Effector memory CD8-positive, alpha-beta T cell (primary cell): ENCODE results near the gene STK32C.

ENCODE experiments used
- ATAC-seq: fragments of 150-1000 bp; cut with Tn5 transposase; replicated peaks from 2 replicates; pipeline ENCODE4 v1.10.0; 2021; ENCODE audit warnings: mild to moderate bottlenecking, moderate library complexity
- DNase-seq, 3 experiments: peaks; one replicate each; pipeline ENCODE4 v3.0.0; 2021
- H3K27ac Mint-ChIP-seq, 2 donors: one replicate each; pipeline ENCODE4 v1.8.0; 2022; ENCODE audit warnings: mild to moderate bottlenecking in 2 of 2, mixed read lengths in 2 of 2, moderate library complexity in 2 of 2
- H3K27me3 Mint-ChIP-seq, 2 donors: one replicate each; pipeline ENCODE4 v1.8.0; 2022; ENCODE audit warnings: mixed read lengths in 2 of 2
- H3K36me3 Mint-ChIP-seq: one replicate; pipeline ENCODE4 v1.8.0; 2022; ENCODE audit warnings: mild to moderate bottlenecking, moderate library complexity, mixed read lengths; ENCODE audit not compliant: insufficient read depth
- H3K4me1 Mint-ChIP-seq, 2 donors: one replicate each; pipeline ENCODE4 v1.8.0; 2022; ENCODE audit warnings: low read depth in 2 of 2, mixed read lengths in 2 of 2
- H3K4me3 Mint-ChIP-seq, 2 donors: one replicate each; pipeline ENCODE4 v1.8.0; 2022; ENCODE audit warnings: mild to moderate bottlenecking in 2 of 2, mixed read lengths in 2 of 2, moderate library complexity in 2 of 2
- H3K9me3 Mint-ChIP-seq, 2 donors: one replicate each; pipeline ENCODE4 v1.8.0; 2022; ENCODE audit warnings: mixed read lengths in 2 of 2

Gene STK32C

DNA sequence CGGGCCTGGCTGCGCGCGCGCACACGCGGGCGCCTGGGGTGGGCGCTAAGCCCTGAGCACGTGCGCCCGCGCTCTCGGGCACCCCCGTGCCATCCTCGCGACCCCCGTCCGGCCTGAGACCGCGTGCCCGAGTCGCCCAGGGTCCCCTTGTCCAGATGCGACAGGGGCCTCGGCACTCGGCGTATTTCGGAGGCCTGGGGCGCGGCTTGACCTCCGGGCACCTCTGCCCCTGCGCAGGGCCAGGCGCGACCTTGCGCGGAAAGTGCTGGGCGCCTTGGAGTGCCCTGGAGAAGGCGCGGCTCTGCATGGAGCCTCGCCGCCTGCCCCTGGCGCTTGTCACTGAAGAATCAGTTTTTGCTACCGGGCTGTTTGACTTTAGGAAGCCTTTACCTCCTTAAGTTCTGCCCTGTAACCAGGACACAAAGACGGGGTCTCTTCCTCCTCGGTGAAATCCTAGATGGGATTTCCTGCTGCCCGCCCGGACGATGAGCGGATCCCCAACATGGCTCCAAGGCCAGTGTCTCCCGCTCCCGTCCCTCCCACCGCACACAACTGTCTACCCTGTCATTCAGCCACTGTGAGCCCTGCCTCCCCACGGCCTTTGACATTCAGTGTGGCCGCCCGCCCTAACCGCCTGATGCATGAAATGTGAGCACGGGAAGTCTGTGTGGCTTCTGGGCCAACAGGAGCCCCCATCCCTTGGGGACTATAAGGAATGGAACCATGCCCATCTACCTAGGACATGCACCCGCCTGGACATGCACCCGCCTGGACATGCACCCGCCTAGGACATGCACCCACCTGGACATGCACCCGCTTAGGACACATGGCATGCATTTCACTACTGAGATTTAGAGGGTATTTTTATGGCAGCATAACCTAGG lies 1.1 kb upstream of the STK32C start:
- no peak overlapping the region for H3K27ac Mint-ChIP-seq
- peaks cover 4% of the 10 kb centered on the region for H3K36me3 Mint-ChIP-seq
- H3K9me3 Mint-ChIP-seq: no peaks in the 10 kb centered on the region
- H3K4me3 Mint-ChIP-seq: peak overlapping the region; percentile 67 to 88
- no peak for ATAC-seq
- H3K4me1 Mint-ChIP-seq: peaks cover 6 to 7% of the 10 kb centered on the region in 2 donors
- peaks cover 0 to 21% of the 10 kb centered on the region in 2 donors for H3K27me3 Mint-ChIP-seq
- DNase-seq: no peak

DNA sequence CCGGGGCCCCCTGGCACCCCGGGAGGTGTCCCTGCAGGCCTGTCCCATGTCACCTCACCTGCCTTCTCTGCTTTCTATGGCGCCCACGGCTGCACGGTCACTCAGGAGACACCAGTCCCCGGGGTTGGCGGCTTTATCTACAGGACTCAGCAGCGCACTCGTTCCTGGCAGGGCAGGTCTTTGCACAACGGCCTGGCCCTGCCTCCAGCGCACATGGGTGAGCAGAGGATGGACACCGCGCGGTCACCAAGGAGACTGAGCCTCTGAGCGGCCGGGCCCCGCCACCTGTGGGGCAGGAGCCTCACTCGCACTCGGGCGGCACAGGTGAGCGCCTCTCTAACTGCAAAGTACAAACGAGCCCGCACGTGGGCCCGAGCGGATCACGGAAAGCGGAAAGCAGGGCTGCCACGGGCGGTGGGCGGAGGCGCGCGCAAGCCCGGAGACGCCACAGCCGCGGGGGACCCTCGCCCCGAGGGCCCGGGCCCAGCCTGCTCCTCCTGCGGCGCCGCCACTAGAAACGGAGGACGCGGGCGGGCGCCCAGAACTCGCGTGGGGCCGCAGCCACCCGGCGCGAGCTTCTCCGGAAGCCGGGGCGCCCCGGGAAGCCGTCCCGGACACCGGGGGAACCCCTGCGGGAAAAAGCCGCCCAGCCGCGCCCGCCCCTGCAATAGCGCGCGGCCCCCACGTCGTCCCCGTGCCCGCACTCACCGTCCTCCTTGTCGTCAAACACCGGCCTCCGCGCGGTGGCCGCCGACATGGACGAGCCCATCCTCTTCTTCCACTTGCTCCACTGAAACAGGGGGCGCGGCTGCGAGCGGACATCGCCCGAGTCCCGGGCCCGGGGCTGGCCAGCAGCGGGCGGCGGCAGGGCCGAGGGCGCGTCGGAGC lies 642 bp downstream of the STK32C start:
- H3K9me3 Mint-ChIP-seq: no peaks in the 10 kb centered on the region
- H3K27me3 Mint-ChIP-seq: peaks cover 0 to 15% of the 10 kb centered on the region in 2 donors
- DNase-seq (peak; percentile 16 to 34 (median 23)), ATAC-seq (peak; percentile 23)
- H3K36me3 Mint-ChIP-seq: peaks cover 4% of the 10 kb centered on the region
- peaks cover 6 to 7% of the 10 kb centered on the region in 2 donors for H3K4me1 Mint-ChIP-seq
- peak overlapping the region in 1 of 2 donors; percentile 41 for H3K27ac Mint-ChIP-seq
- peak overlapping the region; percentile 88 for H3K4me3 Mint-ChIP-seq

GRCh38 chr10:132306343-132306685 lies 1.4 kb downstream of the STK32C start:
- H3K27me3 Mint-ChIP-seq: peaks cover 0 to 15% of the 10 kb centered on the region in 2 donors
- ATAC-seq (no peak), DNase-seq (no peak)
- H3K9me3 Mint-ChIP-seq: no peaks in the 10 kb centered on the region
- H3K27ac Mint-ChIP-seq: no peak overlapping the region
- peak overlapping the region; percentile 88 for H3K4me3 Mint-ChIP-seq
- H3K36me3 Mint-ChIP-seq: peaks cover 4% of the 10 kb centered on the region
- peaks cover 6 to 7% of the 10 kb centered on the region in 2 donors for H3K4me1 Mint-ChIP-seq

- peak overlapping the region; percentile 88 for H3K4me3 Mint-ChIP-seq
- no peaks in the 10 kb centered on the region for H3K9me3 Mint-ChIP-seq
- no peak overlapping the region for H3K27ac Mint-ChIP-seq
These were observed 2.0 kb downstream of the STK32C start for GRCh38 chr10:132305654-132306342.

DNA sequence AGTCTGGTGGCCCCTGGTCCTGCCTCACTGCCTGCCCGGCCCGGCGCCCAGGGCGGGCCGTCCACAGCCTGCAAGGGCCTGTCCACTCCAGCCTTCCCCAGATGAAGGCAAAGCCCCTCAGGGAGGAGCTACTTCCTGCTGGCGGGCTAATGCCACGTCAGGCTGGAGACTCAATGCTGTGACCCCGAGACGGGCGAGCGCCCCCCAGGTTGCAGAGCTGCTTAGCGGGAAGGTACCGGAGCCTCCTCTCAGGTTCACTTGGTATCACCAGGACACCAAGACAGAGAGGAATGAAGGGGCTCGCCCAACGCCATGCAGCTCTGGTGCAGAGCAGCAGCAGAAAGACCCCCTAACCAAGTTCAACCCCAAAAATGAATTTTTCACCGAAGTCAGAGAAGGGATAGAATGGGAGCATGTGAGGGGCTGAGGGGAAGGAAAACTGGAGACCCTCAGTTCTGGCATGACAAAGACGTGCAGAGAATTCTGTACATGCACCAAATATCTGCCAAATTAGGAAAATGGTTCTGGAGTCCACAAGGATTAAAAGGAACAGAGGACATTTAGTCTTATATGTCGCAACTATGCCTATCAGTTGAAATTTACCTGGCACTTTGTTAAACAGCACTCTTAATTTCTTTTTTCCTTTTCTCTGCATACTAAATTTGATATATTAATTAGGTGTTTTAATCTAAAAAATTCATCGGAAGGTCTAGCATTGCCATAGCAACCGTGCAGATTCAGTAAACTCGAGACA lies 2.8 kb downstream of the STK32C start:
- H3K4me3 Mint-ChIP-seq: no peak overlapping the region
- peaks cover 7 to 8% of the 10 kb centered on the region in 2 donors for H3K4me1 Mint-ChIP-seq
- H3K9me3 Mint-ChIP-seq: no peaks in the 10 kb centered on the region
- ATAC-seq (no peak), DNase-seq (no peak)
- no peak overlapping the region for H3K27ac Mint-ChIP-seq
- peaks cover 4% of the 10 kb centered on the region for H3K36me3 Mint-ChIP-seq
- H3K27me3 Mint-ChIP-seq: peaks cover 0 to 20% of the 10 kb centered on the region in 2 donors

More at GRCh38 chr10:132305654-132306342, 2.0 kb downstream of the STK32C start:
- Mint-ChIP-seq H3K4me1 (peaks cover 6 to 7% of the 10 kb centered on the region in 2 donors), H3K36me3 (peaks cover 4% of the 10 kb centered on the region), H3K27me3 (peaks cover 0 to 15% of the 10 kb centered on the region in 2 donors)
- DNase-seq (no peak), ATAC-seq (no peak)

GRCh38 chr10:132303361-132304115 lies 4.2 kb downstream of the STK32C start:
- ATAC-seq (no peak), DNase-seq (no peak)
- Mint-ChIP-seq H3K36me3 (peaks cover 4% of the 10 kb centered on the region), H3K27me3 (peaks cover 0 to 20% of the 10 kb centered on the region in 2 donors), H3K4me1 (peaks cover 8 to 10% of the 10 kb centered on the region in 2 donors), H3K4me3 (no peak overlapping the region), H3K27ac (no peak overlapping the region), H3K9me3 (no peaks in the 10 kb centered on the region)

DNA sequence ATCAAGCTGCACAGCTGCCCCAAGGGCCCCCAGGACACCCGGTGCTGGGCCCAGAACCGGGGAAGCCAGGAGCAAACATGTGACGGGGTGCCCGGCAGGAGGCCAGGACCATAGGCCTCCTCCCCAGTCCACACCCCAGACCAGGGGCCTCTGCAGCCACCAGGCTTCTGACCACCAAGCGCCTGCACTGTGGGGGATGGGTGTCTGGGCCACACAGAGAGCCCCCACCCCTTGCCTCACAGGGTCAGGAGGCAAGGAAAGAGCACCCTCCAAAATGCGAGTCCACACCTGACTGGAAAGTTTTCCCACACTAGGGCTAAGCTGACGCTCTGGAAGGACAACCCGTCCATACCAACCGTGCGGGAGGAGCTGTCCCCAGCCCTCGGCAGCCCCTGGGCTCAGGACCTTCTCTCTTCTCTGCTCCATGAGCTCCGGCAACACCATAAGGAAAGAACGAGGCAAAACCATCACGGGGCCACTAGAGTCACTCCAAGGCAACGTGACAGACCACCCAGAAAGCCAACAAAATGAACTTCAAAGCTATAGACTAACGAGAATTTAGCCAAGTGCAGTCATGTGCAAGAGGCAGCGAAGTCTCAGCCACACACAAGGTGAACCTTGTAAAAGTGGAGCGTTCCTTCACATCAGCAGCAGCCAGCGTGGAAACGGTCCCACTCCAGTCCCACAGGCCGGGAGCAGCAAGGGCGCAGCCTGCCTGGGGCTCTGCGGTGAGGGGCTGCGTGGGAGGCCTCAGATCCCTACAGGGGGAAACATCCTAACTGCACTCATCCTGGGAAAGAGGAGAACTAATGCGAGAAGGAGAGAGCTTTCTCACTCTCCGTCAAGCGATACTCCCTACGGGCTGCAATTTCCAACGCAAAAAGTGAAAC lies 5.1 kb downstream of the STK32C start:
- DNase-seq (no peak), ATAC-seq (no peak)
- peaks cover 4% of the 10 kb centered on the region for H3K36me3 Mint-ChIP-seq
- H3K4me3 Mint-ChIP-seq: no peak overlapping the region
- H3K9me3 Mint-ChIP-seq: no peaks in the 10 kb centered on the region
- H3K4me1 Mint-ChIP-seq: peaks cover 8 to 10% of the 10 kb centered on the region in 2 donors
- H3K27me3 Mint-ChIP-seq: peaks cover 0 to 20% of the 10 kb centered on the region in 2 donors
- no peak overlapping the region for H3K27ac Mint-ChIP-seq

DNA sequence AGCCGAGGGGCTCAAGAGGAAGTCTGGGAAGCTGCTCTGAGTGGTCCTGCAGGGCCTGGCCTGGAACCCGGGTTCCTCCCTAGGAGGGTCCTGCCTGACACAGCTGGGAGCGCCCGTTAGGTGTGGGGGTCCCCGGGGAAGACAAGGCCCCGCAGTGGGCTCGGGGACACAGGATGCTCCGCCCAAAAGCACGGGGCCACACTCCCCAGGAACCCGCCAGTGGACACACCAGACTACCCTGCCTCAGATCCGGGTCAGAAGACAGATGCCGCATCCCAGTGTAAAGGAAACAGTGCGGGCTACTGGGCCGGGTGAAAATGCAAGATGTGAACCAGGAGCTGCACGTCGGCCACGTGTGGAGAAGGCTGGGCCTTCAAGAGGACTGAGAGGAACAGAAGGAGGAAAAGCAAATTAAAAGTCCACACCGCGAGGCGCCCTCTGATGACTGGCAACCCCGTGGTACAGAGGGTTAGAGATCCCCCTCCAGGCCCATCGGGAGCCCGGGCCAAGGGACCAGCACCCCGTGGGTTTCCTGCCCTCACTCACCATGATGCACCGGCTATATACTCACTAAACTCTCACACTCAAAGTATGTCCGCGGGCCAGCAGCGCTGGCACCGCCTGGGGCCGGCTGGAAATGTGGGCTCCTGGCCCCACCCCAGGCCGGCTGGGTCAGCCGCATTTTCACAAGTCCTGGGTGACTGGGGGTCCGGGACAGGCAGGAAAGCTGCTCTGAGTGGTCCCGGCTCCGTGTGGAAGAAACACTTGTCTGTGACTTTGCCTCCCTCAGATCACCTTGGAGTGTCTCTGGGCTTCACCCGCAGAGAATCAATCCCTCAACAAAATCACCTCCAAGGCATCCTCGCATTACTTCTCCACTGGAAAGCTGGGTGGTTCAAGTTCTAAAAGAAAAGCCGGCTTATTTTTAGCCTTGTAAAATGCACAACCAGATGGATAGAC lies 6.1 kb downstream of the STK32C start:
- ATAC-seq: no peak
- Mint-ChIP-seq H3K9me3 (no peaks in the 10 kb centered on the region), H3K36me3 (no peaks in the 10 kb centered on the region), H3K27ac (no peak overlapping the region), H3K27me3 (peaks cover 0 to 17% of the 10 kb centered on the region in 2 donors), H3K4me1 (peaks cover 4 to 6% of the 10 kb centered on the region in 2 donors), H3K4me3 (no peak overlapping the region)
- DNase-seq: no peak

- Mint-ChIP-seq H3K4me1 (peaks cover 2 to 4% of the 10 kb centered on the region in 2 donors), H3K27ac (no peak overlapping the region), H3K27me3 (peaks cover 0 to 7% of the 10 kb centered on the region in 2 donors), H3K9me3 (no peaks in the 10 kb centered on the region), H3K36me3 (no peaks in the 10 kb centered on the region), H3K4me3 (no peak overlapping the region)
- ATAC-seq (no peak), DNase-seq (no peak)
These were observed 7.2 kb downstream of the STK32C start for GRCh38 chr10:132300582-132300981.

DNA sequence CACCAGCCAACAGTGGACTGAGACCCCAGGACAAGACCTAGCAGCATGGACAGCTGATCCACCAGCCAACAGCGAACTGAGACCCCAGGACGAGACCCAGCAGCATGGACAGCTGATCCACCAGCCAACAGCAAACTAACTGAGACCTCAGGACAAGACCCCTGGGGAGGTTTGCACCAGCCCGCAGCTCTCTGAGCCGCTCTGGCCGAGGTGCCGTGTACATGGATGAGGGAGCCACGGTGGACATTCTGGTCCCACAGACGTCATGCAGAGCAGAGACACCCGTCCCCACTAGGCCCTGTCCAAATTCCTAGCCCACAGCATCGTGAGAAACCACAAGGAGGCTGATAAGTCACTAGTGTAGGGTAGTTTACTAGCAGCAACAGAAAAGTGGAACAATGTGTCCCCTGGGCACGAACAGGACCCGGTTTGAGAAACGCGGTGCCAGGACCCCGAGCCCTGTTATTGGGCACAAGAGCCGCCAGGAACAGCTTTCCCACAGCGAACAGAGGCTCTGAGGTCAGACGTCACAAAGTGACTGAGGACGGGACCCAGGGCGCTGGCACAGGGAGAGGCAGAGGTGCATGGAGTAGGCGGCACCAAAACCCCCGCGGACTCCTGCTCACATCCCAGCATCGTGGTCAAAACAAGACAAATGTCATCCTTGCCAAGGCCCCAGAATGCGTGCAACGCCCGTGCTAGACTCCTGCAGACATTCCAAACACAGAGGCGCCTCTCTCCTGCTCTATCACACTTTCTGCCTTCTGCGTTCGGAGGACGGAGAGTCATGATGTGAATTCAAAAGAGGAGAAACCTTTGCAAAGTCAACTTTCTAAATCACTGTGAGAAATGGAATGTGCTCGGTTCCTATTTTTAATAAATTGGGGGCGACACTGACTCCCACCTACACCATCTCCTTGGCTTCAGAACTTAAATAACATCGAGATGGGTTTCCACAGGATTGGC lies 8.1 kb downstream of the STK32C start:
- H3K36me3 Mint-ChIP-seq: no peaks in the 10 kb centered on the region
- ATAC-seq (no peak), DNase-seq (no peak)
- peaks cover 0 to 14% of the 10 kb centered on the region in 2 donors for H3K27me3 Mint-ChIP-seq
- H3K27ac Mint-ChIP-seq: no peak overlapping the region
- peaks cover 2 to 8% of the 10 kb centered on the region in 2 donors for H3K4me1 Mint-ChIP-seq
- no peak overlapping the region for H3K4me3 Mint-ChIP-seq
- H3K9me3 Mint-ChIP-seq: no peaks in the 10 kb centered on the region
